GM18508 (cell line): Measurements from ENCODE around the gene EFNB2.

Experiments
- ATAC-seq: cut with Tn5 transposase; IDR thresholded peaks from one replicate; pipeline ENCODE4 v1.9.1; 2021; ENCODE audit warnings: moderate number of reproducible peaks; ENCODE audit not compliant: insufficient read depth, unreplicated experiment

EFNB2 gene

DNA sequence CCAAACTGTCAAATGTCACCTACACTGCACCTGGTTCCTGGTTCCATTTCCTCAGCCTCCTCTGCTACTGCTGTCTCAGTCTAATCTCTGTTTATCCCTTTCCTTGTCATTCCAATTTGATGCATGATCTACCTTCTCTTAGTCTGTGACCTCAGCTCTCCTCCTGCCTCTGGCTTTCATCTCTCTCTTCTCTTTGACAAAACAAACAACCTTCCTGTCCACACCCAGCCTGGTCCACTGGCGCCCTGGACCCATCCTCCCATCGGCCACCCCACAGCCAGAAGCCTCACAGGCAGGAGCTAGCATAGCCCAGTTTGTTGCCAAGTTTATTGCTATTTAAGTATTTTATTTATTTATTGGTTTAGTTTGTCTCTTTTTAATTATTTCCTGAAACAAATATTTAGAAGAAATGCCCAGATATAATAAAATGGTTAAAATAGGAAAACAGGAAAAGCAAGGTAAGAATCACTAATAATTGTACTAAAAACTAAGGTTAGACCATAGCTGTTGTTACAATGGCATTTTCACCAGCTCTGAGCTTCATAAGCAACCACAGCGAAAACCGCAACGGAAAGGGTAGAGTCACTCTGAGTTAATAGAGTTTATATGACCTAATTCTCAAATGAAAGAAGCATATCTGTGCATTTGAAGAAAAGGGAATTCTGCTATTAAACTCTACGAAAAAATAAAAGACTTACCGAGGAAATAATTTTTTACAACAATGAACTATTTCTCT lies 68.6 kb downstream of the EFNB2 start:
- no peak for ATAC-seq

DNA sequence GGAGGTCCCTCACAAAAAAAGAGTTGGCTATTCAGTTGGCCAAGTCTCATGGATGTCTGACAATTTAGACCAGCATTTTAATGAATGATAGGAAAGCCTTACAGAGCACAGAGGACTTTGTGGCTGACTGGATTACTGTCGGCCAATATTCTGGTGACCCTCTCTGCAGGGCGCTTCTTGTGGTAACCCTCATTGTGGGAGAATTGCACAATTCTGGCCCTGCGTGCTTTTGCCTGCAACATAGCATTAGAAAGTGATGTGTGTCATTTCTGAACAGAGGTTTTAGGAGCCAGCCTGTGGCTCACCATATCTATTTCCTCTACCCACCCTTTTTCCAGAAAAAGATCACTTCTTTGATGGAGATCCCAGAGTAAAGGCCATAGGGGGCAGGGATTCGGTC lies 71.4 kb downstream of the EFNB2 start:
- ATAC-seq = no peak

- ATAC-seq = no peak
These were observed 72.8 kb downstream of the EFNB2 start for GRCh38 chr13:106462710-106463109.

GRCh38 chr13:106455777-106456176 lies 79.7 kb downstream of the EFNB2 start:
- ATAC-seq = no peak

GRCh38 chr13:106455190-106455589 lies 80.3 kb downstream of the EFNB2 start:
- no peak for ATAC-seq

- no peak for ATAC-seq
These were observed 82.4 kb downstream of the EFNB2 start for GRCh38 chr13:106453101-106453500.

DNA sequence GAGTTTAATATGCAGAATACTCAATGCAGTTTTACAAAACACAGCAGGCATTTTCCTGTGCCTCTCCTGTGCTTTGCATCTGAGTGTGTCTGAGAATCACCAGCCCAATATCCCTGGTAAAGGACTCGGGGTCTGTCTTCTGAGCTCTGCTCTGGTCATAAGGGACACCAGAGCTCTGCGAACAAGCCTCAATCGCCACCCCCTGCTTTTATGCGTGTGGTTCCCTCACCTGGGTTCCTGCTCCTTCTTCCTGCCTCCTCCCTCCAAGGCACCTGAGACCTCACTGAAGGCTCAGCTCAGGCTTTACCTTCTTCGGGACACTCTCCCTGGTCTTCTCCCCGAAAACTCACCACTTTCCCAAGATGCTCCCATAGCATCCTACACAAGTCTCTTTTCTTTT lies 84.5 kb downstream of the EFNB2 start:
- ATAC-seq = no peak

GRCh38 chr13:106449096-106449495 lies 86.4 kb downstream of the EFNB2 start:
- ATAC-seq = no peak

DNA sequence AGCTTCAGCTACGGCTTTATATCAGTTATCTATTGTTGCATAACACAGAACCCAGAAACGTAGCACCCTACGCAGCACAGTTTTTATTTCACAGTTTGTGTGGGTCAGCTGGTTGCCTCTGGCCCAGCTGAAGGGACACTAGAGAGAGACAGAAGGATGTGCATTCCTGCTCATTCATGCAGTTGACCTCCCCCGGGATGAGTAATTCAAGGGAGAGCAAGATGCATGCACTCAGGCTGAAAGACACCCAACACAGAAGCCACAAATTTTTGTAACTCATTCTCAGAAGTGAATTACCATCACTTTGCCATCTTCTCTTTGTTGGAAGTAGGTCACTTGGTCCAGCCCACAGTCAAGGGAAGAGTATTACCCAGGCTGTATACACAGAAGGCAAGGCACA lies 89.5 kb downstream of the EFNB2 start:
- ATAC-seq = no peak

- ATAC-seq = no peak
These were observed 91.7 kb downstream of the EFNB2 start for GRCh38 chr13:106443607-106444322.

DNA sequence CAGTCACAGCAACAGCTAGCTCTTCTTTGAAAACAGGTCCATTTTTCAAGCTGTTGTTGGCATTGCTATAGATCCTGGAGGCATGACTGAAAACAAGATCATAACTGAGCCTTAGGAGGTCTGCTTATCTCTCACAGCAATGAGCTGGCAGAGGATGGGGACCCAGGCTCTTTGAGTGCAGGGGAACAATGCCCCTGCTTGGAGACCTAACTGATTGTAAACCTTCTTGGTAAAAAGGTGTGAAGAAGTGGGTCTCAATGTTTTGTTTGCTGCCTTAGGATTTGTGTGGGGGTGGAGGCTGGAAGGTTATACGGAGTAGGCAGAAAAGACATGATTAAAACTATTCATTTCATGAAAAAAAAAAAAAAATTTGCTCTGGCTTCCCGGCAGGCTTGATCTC lies 94.6 kb downstream of the EFNB2 start:
- ATAC-seq = no peak
